ENCODE measurements around the gene RCAN2.

The RCAN2 gene

GRCh38 chr6:46472243-46472642 lies 19.0 kb downstream of the RCAN2 start:
- FAIRE-seq: no peak

GRCh38 chr6:46469021-46469420 lies 22.2 kb downstream of the RCAN2 start:
- TF ChIP-seq SPI1 (IDR thresholded peaks at IDR 0.05; ENCODE audit: low read depth, low read length): no peak
- TF ChIP-seq TAF1 (IDR thresholded peaks at IDR 0.05; ENCODE audit: low read depth, low read length): no peak
- TF ChIP-seq POLR2AphosphoS5 (IDR thresholded peaks at IDR 0.05; ENCODE audit: low read depth, low read length): no peak
- no peak for TF ChIP-seq PAX5 (IDR thresholded peaks at IDR 0.05; ENCODE audit: insufficient read depth, low read length, severe bottlenecking)
- TF ChIP-seq POLR2A (IDR thresholded peaks at IDR 0.05; ENCODE audit: low read depth, low read length): no peak
- TF ChIP-seq POU2F2 (IDR thresholded peaks at IDR 0.05; ENCODE audit: low read depth, low read length): no peak
- no peak for FAIRE-seq
- no peak for DNase-seq (ENCODE audit: insufficient read length, low spot score)

More at GRCh38 chr6:46472243-46472642, 19.0 kb downstream of the RCAN2 start:
- no peak for DNase-seq (ENCODE audit: insufficient read length, low spot score)
- TF ChIP-seq SPI1 (IDR thresholded peaks at IDR 0.05; ENCODE audit: low read depth, low read length) (no peak), POLR2AphosphoS5 (IDR thresholded peaks at IDR 0.05; ENCODE audit: low read depth, low read length) (no peak), TAF1 (IDR thresholded peaks at IDR 0.05; ENCODE audit: low read depth, low read length) (no peak), POLR2A (IDR thresholded peaks at IDR 0.05; ENCODE audit: low read depth, low read length) (no peak), POU2F2 (IDR thresholded peaks at IDR 0.05; ENCODE audit: low read depth, low read length) (no peak), PAX5 (IDR thresholded peaks at IDR 0.05; ENCODE audit: insufficient read depth, low read length, severe bottlenecking) (no peak)

GRCh38 chr6:46468403-46469010 lies 22.7 kb downstream of the RCAN2 start:
- TF ChIP-seq PAX5 (IDR thresholded peaks at IDR 0.05; ENCODE audit: insufficient read depth, low read length, severe bottlenecking): no peak
- TF ChIP-seq POLR2AphosphoS5 (IDR thresholded peaks at IDR 0.05; ENCODE audit: low read depth, low read length): no peak
- no peak for TF ChIP-seq POU2F2 (IDR thresholded peaks at IDR 0.05; ENCODE audit: low read depth, low read length)
- no peak for TF ChIP-seq SPI1 (IDR thresholded peaks at IDR 0.05; ENCODE audit: low read depth, low read length)
- TF ChIP-seq TAF1 (IDR thresholded peaks at IDR 0.05; ENCODE audit: low read depth, low read length): no peak
- no peak for TF ChIP-seq POLR2A (IDR thresholded peaks at IDR 0.05; ENCODE audit: low read depth, low read length)
- FAIRE-seq (no peak), DNase-seq (ENCODE audit: insufficient read length, low spot score) (no peak)

GRCh38 chr6:46466570-46466969 lies 24.7 kb downstream of the RCAN2 start:
- no peak for TF ChIP-seq POLR2AphosphoS5 (IDR thresholded peaks at IDR 0.05; ENCODE audit: low read depth, low read length)
- TF ChIP-seq PAX5 (IDR thresholded peaks at IDR 0.05; ENCODE audit: insufficient read depth, low read length, severe bottlenecking): no peak
- TF ChIP-seq SPI1 (IDR thresholded peaks at IDR 0.05; ENCODE audit: low read depth, low read length): no peak
- no peak for TF ChIP-seq POU2F2 (IDR thresholded peaks at IDR 0.05; ENCODE audit: low read depth, low read length)
- no peak for TF ChIP-seq POLR2A (IDR thresholded peaks at IDR 0.05; ENCODE audit: low read depth, low read length)
- TF ChIP-seq TAF1 (IDR thresholded peaks at IDR 0.05; ENCODE audit: low read depth, low read length): no peak
- FAIRE-seq (no peak), DNase-seq (ENCODE audit: insufficient read length, low spot score) (no peak)

GRCh38 chr6:46465294-46466165 lies 25.7 kb downstream of the RCAN2 start:
- TF ChIP-seq POU2F2 (IDR thresholded peaks at IDR 0.05; ENCODE audit: low read depth, low read length): no peak
- TF ChIP-seq PAX5 (IDR thresholded peaks at IDR 0.05; ENCODE audit: insufficient read depth, low read length, severe bottlenecking): no peak
- DNase-seq (ENCODE audit: insufficient read length, low spot score): no peak

GRCh38 chr6:46456297-46456696 lies 35.0 kb downstream of the RCAN2 start:
- FAIRE-seq (no peak), DNase-seq (ENCODE audit: insufficient read length, low spot score) (no peak)
- TF ChIP-seq TAF1 (IDR thresholded peaks at IDR 0.05; ENCODE audit: low read depth, low read length): no peak
- no peak for TF ChIP-seq PAX5 (IDR thresholded peaks at IDR 0.05; ENCODE audit: insufficient read depth, low read length, severe bottlenecking)
- TF ChIP-seq POLR2A (IDR thresholded peaks at IDR 0.05; ENCODE audit: low read depth, low read length): no peak
- no peak for TF ChIP-seq SPI1 (IDR thresholded peaks at IDR 0.05; ENCODE audit: low read depth, low read length)
- TF ChIP-seq POLR2AphosphoS5 (IDR thresholded peaks at IDR 0.05; ENCODE audit: low read depth, low read length): no peak
- no peak for TF ChIP-seq POU2F2 (IDR thresholded peaks at IDR 0.05; ENCODE audit: low read depth, low read length)

More at GRCh38 chr6:46465294-46466165, 25.7 kb downstream of the RCAN2 start:
- no peak for FAIRE-seq

GRCh38 chr6:46454691-46455090 lies 36.6 kb downstream of the RCAN2 start:
- no peak for DNase-seq (ENCODE audit: insufficient read length, low spot score)
- TF ChIP-seq SPI1 (IDR thresholded peaks at IDR 0.05; ENCODE audit: low read depth, low read length) (no peak), POLR2AphosphoS5 (IDR thresholded peaks at IDR 0.05; ENCODE audit: low read depth, low read length) (no peak), PAX5 (IDR thresholded peaks at IDR 0.05; ENCODE audit: insufficient read depth, low read length, severe bottlenecking) (no peak), POLR2A (IDR thresholded peaks at IDR 0.05; ENCODE audit: low read depth, low read length) (no peak), TAF1 (IDR thresholded peaks at IDR 0.05; ENCODE audit: low read depth, low read length) (no peak), POU2F2 (IDR thresholded peaks at IDR 0.05; ENCODE audit: low read depth, low read length) (no peak)
- no peak for FAIRE-seq

- FAIRE-seq (no peak), DNase-seq (ENCODE audit: insufficient read length, low spot score) (no peak)
- TF ChIP-seq TAF1 (IDR thresholded peaks at IDR 0.05; ENCODE audit: low read depth, low read length) (no peak), SPI1 (IDR thresholded peaks at IDR 0.05; ENCODE audit: low read depth, low read length) (no peak), POU2F2 (IDR thresholded peaks at IDR 0.05; ENCODE audit: low read depth, low read length) (no peak), PAX5 (IDR thresholded peaks at IDR 0.05; ENCODE audit: insufficient read depth, low read length, severe bottlenecking) (no peak), POLR2A (IDR thresholded peaks at IDR 0.05; ENCODE audit: low read depth, low read length) (no peak), POLR2AphosphoS5 (IDR thresholded peaks at IDR 0.05; ENCODE audit: low read depth, low read length) (no peak)
Measured at GRCh38 chr6:46453741-46454316, 37.4 kb downstream of the RCAN2 start.

- TF ChIP-seq TAF1 (IDR thresholded peaks at IDR 0.05; ENCODE audit: low read depth, low read length) (no peak), POLR2AphosphoS5 (IDR thresholded peaks at IDR 0.05; ENCODE audit: low read depth, low read length) (no peak), POU2F2 (IDR thresholded peaks at IDR 0.05; ENCODE audit: low read depth, low read length) (no peak), SPI1 (IDR thresholded peaks at IDR 0.05; ENCODE audit: low read depth, low read length) (no peak), PAX5 (IDR thresholded peaks at IDR 0.05; ENCODE audit: insufficient read depth, low read length, severe bottlenecking) (no peak), POLR2A (IDR thresholded peaks at IDR 0.05; ENCODE audit: low read depth, low read length) (no peak)
- no peak for FAIRE-seq
Measured at GRCh38 chr6:46453216-46453615, 38.0 kb downstream of the RCAN2 start.

More at GRCh38 chr6:46453216-46453615, 38.0 kb downstream of the RCAN2 start:
- DNase-seq (ENCODE audit: insufficient read length, low spot score): no peak

Data from GM12891 (cell line).